GM21576 (cell line): ENCODE data around the gene SMIM24.
"Not testable (repeated sequence)": the region's sequence is repeated elsewhere in the genome, so short reads cannot be mapped to it uniquely, and the experiment has no call there.

ENCODE experiments used
- ATAC-seq: cut with Tn5 transposase; IDR thresholded peaks from one replicate; pipeline ENCODE4 v1.9.1; 2021; ENCODE audit warnings: mild to moderate bottlenecking, moderate library complexity; ENCODE audit not compliant: unreplicated experiment

The SMIM24 gene

GRCh38 chr19:3457528-3458228 lies 22.6 kb downstream of the SMIM24 start:
- ATAC-seq: no peak

GRCh38 chr19:3456925-3457527 lies 23.3 kb downstream of the SMIM24 start:
- no peak for ATAC-seq

- no peak for ATAC-seq
Observed at GRCh38 chr19:3455960-3456601, 24.2 kb downstream of the SMIM24 start.

DNA sequence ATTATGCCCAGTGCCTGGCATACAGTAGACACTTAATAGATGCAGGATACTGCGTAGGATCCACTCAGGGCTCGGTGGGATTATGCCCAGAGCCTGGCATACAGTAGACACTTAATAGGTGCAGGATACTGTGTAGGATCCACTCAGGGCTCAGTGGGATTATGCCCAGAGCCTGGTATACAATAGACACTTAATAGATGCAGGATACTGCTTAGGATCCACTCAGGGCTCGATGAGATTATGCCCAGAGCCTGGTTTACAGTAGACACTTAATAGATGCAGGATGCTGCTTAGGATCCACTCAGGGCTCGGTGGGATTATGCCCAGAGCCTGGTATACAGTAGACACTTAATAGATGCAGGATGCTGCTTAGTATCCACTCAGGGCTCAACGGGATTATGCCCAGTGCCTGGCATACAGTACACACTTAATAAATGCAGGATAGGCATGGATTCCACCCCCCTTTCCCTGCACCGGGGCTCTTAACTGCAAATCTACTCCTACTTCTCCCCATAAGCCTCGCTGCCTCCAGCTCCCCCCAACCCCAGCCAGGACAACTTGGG lies 24.9 kb downstream of the SMIM24 start:
- ATAC-seq: no peak

DNA sequence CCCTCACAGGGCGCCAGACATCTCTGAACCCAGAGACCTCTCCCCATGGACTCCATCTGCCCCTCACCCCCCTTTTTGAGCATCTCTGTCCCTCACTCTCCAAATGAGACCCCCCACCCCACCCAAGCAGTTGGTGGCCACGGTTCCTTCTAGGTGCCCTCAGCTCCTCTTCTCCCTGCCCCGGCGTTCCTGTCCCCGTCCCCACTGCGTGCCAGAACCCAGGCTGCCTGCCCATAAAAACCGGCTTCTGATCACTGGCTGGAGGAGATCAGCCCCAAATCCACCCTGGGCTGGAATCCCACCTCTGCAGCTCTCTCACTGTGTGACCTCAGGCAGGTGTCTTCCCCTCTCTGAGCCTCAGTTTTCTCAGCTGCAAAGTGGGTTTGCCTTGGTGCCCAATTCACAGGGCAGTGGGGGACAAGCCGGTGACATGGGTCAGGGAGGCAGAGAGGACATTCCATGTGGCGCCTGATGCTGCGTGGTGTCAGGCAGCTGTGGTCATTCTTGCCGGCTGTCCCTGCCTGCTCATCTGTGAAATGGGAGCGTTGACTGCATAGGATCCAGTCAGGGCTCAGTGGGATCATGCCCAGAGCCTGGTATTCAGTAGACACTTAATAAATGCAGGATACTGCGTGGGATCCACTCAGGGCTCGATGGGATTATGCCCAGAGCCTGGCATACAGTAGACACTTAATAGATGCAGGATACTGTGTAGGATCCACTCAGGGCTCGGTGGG lies 25.5 kb downstream of the SMIM24 start:
- no peak for ATAC-seq

DNA sequence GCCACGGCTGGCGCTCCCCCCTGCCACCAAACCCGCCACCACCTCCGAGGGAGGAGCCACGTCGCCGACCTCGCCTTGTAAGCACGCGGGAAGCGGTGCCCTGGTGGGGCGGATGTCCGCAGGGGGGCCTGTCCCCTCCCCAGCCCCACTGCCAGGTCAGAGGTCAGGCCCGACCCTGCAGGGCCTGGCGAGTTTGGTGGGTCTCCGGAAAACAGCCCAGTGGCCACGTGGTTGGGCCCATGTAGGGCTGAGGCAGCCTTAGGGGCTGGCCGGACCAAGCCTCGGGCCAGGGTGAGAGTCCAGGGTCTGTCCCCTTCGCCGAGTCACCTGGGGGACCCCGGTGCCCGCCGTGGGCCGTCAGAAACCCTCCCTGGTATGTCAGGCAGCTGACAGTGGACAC lies 26.5 kb downstream of the SMIM24 start:
- no peak for ATAC-seq

DNA sequence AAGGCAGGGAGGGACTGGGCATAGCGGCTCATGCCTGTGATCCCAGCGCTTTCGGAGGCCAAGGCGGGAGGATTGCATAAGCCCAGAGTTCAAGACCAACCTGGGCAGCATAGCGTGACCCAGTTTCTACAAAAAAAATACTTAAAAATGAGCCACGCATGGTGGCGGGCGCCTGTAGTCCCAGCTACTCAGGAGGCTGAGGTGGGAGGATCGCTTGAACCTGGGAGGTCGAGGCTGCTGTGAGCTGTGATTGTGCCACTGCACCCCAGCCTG lies 27.4 kb downstream of the SMIM24 start:
- ATAC-seq: not testable (repeated sequence)

- no peak for ATAC-seq
Observed at GRCh38 chr19:3452171-3452941, 28.0 kb downstream of the SMIM24 start.

DNA sequence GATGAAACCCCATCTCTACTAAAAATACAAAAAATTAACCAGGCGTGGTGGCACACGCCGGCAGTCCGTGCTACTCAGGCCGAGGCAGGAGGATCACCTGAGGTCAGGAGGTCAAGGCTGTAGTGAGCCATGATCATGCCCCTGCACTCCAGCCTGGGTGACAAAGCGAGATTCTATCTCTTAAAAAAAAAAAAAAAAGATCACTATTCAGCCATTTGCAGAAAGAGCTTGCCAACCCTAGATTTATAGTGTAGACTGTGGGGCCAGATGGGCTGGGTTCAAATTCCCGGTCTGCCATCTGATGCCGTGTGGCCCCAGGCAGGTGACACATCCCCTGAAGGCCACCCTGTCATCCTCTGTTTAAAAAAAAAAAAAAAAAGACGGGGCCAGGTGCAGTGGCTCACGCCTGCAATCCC lies 28.9 kb downstream of the SMIM24 start:
- ATAC-seq: no peak

- no peak for ATAC-seq
Observed at GRCh38 chr19:3450796-3451411, 29.4 kb downstream of the SMIM24 start.

GRCh38 chr19:3448616-3449334 lies 31.6 kb downstream of the SMIM24 start:
- ATAC-seq: no peak

DNA sequence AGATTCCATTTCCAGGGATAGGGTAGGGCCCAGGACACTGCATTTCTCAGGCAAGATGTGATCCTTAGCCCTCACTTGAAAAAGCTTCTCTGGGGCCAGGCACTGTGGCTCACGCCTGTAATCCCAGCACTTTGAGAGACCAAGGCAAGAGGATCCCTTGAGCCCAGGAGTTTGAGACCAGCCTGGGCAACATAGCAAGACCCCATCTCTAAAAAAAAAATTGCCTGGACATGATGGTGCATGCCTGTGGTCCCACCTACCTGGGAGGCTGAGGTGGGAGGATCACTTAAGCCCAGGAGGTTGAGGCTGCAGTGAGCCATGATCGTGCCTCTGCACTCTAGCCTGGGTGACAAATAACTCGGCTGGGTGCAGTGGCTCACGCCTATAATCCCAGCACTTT lies 33.7 kb downstream of the SMIM24 start:
- ATAC-seq: not testable (repeated sequence)

DNA sequence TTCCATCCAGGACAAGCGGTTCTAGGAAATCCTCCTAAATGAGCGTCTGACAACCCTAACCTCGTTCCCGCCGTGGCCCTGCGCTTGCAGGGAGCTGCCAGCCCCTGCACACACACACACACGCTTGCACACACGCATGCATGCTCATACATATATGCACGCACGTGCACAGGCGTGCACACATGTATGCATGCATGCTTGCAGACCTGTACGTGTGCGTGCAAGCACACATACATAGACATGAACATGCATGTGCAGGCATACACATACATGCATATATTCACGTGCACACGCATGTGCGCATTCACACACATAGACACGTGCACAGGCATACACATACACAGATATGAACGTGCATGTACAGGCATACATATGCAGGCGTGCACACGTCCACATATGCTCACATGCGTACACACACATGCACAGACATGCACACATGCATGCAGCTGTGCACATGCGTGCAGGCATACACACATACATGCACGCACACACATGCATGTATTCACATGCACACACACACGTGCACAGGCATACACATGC lies 35.6 kb downstream of the SMIM24 start:
- no peak for ATAC-seq

GRCh38 chr19:3443840-3444694 lies 36.3 kb downstream of the SMIM24 start:
- no peak for ATAC-seq

DNA sequence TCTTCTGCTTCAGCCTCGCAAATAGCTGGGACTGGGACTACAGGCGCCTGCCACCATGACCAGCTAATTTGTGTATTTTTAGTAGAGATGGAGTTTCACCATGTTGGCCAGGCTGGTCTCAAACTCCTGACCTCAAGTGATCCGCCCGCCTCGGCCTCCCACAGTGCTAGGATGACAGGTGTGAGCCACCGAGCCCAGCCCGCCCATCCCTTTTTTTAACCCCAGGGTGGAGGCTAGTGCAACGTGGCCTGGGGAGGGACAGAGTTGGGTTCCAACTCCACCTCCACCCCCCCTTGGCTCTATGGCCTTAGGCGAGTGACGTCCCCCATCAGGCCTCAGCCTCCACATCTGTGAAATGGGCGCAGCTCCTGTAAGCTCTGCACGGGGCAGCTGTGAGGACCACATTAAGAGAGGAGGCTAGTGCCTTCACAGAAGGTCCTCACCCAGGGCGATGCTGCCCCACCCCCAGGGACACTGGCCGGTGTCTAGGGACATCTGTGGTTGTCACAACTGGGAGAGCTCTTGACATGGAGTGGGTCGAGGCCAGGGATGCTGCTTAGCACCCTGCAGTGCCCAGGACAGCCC lies 37.7 kb downstream of the SMIM24 start:
- no peak for ATAC-seq

DNA sequence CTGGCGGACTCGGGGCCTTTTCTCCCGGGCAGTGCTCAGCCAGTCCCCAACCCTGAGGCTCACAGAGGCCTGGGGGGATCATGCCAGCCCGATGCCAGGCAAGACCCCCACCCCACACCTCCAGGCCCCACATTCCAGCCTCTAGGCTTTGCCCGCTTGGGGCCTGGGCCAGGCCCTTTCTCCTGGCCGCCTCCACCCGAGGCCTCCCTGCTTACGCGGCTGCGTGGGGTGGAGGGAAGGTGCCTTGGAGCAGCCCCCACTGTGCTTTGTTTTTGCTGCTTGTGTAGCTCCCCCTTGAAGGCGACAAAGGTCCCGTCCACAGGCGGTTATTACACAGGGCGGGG lies 38.4 kb downstream of the SMIM24 start:
- ATAC-seq: no peak

DNA sequence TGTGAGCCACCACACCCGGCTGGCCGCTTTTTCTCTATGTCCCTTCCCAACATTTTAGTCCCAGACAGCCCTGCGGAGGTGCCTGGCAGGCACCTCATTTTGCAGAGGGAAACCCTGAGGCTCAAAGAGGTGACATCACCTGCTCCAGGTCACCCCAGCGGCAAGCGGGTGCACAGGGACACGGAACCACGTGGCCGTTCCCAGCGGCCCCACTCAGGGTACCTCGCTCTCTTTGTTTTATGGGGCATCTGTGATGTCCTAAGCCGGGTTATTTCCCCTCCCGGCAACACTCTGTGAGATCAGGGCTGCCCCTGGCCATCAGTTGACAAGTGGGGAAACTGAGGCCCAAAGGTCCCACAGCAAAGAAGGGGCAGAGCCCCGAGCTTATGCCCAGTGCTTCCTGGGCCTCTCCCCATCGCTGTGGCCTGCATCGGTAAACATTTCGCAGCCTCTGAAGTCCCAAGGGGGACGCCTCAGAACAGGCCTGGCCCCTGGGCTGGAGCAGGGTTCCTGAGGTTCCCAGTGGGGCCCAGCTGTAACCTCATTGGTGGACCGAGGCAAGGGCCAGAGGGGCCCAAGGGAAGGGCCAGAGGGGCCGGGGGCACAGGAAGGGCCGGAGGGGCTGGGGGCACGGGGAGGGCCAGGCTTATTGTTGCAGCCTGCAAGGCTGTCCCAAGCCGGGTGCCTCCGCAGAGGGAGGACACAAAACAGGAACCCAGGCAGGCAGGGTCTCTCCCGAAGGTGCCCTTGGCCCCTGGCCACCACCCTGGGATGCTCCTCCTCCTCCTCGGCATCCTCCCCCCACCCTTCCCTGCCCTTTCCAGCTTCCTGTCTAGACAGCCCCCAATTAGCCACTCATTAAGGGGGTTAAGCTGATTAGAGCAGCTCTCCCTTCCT lies 39.0 kb downstream of the SMIM24 start:
- no peak for ATAC-seq
